Measurements from ENCODE around the gene RTL10. TPM values are rescaled to one million over a fixed set of nuclear protein-coding genes. Genes with fewer than 3 reads are reported as not detected.

The RTL10 gene
- total and polyA plus RNA-seq, 2 of the 4 experiments (the other 2 are of a cell fraction) = 8.6 to 12.1 TPM

DNA sequence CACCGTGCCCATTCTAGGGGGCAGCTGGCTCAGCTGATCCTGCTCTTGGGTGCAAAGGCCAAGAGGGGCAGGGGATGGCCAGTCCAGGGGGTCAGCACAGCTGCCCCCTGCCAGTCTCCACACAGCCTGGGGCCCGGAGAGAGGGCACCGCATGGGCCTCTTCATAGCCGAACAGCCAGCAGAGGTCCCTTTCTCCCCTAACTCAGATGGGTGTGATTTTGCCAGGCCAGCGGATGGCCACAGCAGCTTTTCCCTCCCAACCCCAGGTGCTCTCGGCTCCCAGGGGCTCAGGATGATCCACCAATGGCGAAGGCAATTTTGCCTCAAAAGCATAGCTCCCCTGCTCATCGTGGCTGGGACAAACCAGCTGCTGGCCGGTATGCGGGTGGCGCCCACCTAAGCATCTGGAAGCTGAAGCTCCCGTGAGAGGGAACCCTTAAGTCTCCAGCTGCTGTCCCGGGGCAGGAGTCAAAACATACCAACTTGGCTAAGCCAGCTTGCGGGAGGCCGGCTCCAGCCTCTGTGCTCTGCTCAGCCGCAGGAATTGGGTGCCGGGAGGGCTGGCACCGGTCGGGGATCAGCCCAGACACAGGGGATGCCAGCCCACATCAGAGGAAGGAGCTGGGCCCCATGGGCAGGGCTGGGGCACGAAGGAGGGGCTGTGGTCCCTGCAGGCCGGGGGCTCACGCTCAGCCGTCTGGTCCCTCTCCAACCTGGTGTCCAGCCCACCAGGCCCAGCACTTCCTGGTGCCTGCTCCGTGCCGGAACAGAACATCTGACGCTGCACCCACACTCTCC lies 30.5 kb upstream of the RTL10 start:
- Histone ChIP-seq H3K27me3 (ENCODE audit: control insufficient read depth, insufficient read depth, low read length) (no peaks in the 10 kb centered on the region), H2AFZ (replicated peaks; ENCODE audit: low read length, poor library complexity) (no peak overlapping the region), H3K27ac (ENCODE audit: insufficient read depth, low read length) (no peak overlapping the region; the same call in 1 of the 2 replicates), H3K4ac (ENCODE audit: low read depth, low read length) (peak overlapping the region; percentile 87), H4K91ac (ENCODE audit: insufficient read depth, low read depth, low read length) (peak overlapping the region; percentile 92), H4K20me1 (ENCODE audit: insufficient read depth, low read length) (peaks cover 4% of the 10 kb centered on the region), H4K8ac (ENCODE audit: low read depth in 2 of 2, low read length in 2 of 2) (peak overlapping the region; percentile 63 to 92; a peak in 1 of 4 replicates), H3K14ac (replicated peaks; ENCODE audit: low read depth, low read length) (no peak overlapping the region; the same call in 1 of the 2 replicates), H2BK20ac (ENCODE audit: low read depth, low read length) (peak overlapping the region; percentile 92), H2AK5ac (ENCODE audit: low read depth, low read length) (peak overlapping the region; percentile 96), H3K9me1 (ENCODE audit: insufficient read depth, low read length) (peaks cover 60% of the 10 kb centered on the region), H2BK120ac (ENCODE audit: low read depth, low read length) (peak overlapping the region; percentile 97), H3K4me3 (ENCODE audit: insufficient read depth, low read depth, low read length) (no peak overlapping the region), H3K56ac (ENCODE audit: extremely low read depth, insufficient read depth, low read length) (no peak overlapping the region), H3K23ac (ENCODE audit: low read depth, low read length) (no peak overlapping the region), H3K4me1 (ENCODE audit: control insufficient read depth, insufficient read depth, low read length) (peaks cover 43% of the 10 kb centered on the region), H3K79me1 (ENCODE audit: low read depth in 1 of 2, low read length in 2 of 2) (peaks cover 7 to 47% of the 10 kb centered on the region in 2 experiments), H2AK9ac (replicated peaks; ENCODE audit: low read depth, low read length, poor library complexity) (no peak overlapping the region), H3K9ac (ENCODE audit: low read depth, low read length) (no peak overlapping the region), H2BK15ac (ENCODE audit: low read depth, low read length) (peak overlapping the region; percentile 56; the same call in 1 of the 3 replicates), H3K36me3 (ENCODE audit: control insufficient read depth, insufficient read depth, low read length) (0 out of 2 replicates have a peak, but pooled peaks cover 1% of the 10 kb centered on the region), H4K5ac (ENCODE audit: low read depth, low read length) (no peak overlapping the region), H3K18ac (ENCODE audit: low read depth, low read length) (no peak overlapping the region; the same call in 1 of the 2 replicates), H2BK5ac (ENCODE audit: low read depth, low read length, poor library complexity, severe bottlenecking) (peak overlapping the region; percentile 36), H3K4me2 (ENCODE audit: low read depth, low read length) (no peak overlapping the region), H3K9me3 (ENCODE audit: control insufficient read depth, insufficient read depth, low read length) (no peaks in the 10 kb centered on the region)
- 97% methylated on average over 19 of the region's 26 CpGs; no CpG with 5 or more reads in 1 of the 2 experiments for WGBS, 2 experiments (ENCODE audit: extremely low coverage in 2 of 2, insufficient read length in 1 of 2)
- ChIA-PET POLR2A (ENCODE audit: unreplicated experiment) (no interaction called here), CTCF (no interaction called here)
- no TSS peak for BruUV-seq (replicated peaks)
- intact Hi-C loops (cut with micrococcal nuclease) = no loop called here
- dilution Hi-C loops (cut with HindIII; ENCODE audit: low sequenced_read_pairs, unreplicated experiment) = no loop called here
- ATAC-seq (ENCODE audit: low read depth) (no peak), DNase-seq (no peak)
- in situ Hi-C loops (cut with MboI; ENCODE audit: low sequenced_read_pairs) = no loop called here
- TF ChIP-seq, protein P1, sequence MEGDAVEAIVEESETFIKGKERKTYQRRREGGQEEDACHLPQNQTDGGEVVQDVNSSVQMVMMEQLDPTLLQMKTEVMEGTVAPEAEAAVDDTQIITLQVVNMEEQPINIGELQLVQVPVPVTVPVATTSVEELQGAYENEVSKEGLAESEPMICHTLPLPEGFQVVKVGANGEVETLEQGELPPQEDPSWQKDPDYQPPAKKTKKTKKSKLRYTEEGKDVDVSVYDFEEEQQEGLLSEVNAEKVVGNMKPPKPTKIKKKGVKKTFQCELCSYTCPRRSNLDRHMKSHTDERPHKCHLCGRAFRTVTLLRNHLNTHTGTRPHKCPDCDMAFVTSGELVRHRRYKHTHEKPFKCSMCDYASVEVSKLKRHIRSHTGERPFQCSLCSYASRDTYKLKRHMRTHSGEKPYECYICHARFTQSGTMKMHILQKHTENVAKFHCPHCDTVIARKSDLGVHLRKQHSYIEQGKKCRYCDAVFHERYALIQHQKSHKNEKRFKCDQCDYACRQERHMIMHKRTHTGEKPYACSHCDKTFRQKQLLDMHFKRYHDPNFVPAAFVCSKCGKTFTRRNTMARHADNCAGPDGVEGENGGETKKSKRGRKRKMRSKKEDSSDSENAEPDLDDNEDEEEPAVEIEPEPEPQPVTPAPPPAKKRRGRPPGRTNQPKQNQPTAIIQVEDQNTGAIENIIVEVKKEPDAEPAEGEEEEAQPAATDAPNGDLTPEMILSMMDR (conservative IDR thresholded peaks at IDR 0.05; ENCODE audit: low read depth, low read length) = no peak
- TF ChIP-seq SMC3 (IDR thresholded peaks at IDR 0.05; ENCODE audit: low read depth, low read length) (no peak), RCOR1 (IDR thresholded peaks at IDR 0.05; ENCODE audit: insufficient replicate concordance, low read length) (no peak), FOS (IDR thresholded peaks at IDR 0.05; ENCODE audit: low read depth, low read length) (no peak), CEBPB (IDR thresholded peaks at IDR 0.05; ENCODE audit: low read depth, low read length) (no peak), MAZ (IDR thresholded peaks at IDR 0.05; ENCODE audit: borderline replicate concordance, low read depth, low read length) (no peak), POLR2A (IDR thresholded peaks at IDR 0.05; ENCODE audit: low read depth, low read length) (no peak), NFE2L2 (IDR thresholded peaks at IDR 0.05; ENCODE audit: low read depth, low read length) (no peak), USF2 (IDR thresholded peaks at IDR 0.05; ENCODE audit: low read depth, low read length) (no peak)
